SK-N-SH (cell line): Measurements from ENCODE around the gene EXTL2. TPM values are rescaled to one million over a fixed set of nuclear protein-coding genes. Genes with fewer than 3 reads are reported as not detected.

Source experiments
- CTCF ChIA-PET: fragments of 300-600, 350-600 bp; formaldehyde crosslinking; extraction: SDS; loops from one replicate; lab custom pipeline; 2021; lab: Yijun Ruan, JAX
- POLR2A ChIA-PET: fragments of 350-600 bp; sonication (Branson Sonifier 250); formaldehyde crosslinking; extraction: SDS; loops from one replicate; lab custom pipeline; 2020; ENCODE audit warnings: antibody characterized with exemption, inconsistent platforms; lab: Yijun Ruan, JAX
- DNase-seq: peaks from one replicate; pipeline ENCODE4 v3.0.0; 2012
- H2AFZ ChIP-seq: fragments of 200-600 bp; sonication (generic); 2 replicates; pipeline ENCODE4 v1.8.1; 2016; ENCODE audit warnings: antibody characterized with exemption, mild to moderate bottlenecking, low read depth
- H3F3A ChIP-seq: fragments of 200-600 bp; sonication (generic); replicated peaks from 2 replicates; pipeline ENCODE3; 2016; ENCODE audit warnings: antibody characterized with exemption, mild to moderate bottlenecking; ENCODE audit not compliant: insufficient read depth
- H3K27ac ChIP-seq, 2 experiments: fragments of 200-500 bp in 1 of 2; fragments of 200-600 bp in 1 of 2; sonication (Bioruptor generic) in 1 of 2; sonication (generic), shearing (Covaris generic) in 1 of 2; 2 replicates each; pipeline versions ENCODE4 v1.5.1 to v1.6.1; 2014 to 2016; ENCODE audit warnings: low read depth in 2 of 2, inconsistent platforms in 1 of 2, low read length in 1 of 2, mild to moderate bottlenecking in 1 of 2, mixed read lengths in 1 of 2
- H3K27me3 ChIP-seq: fragments of 200-600 bp; sonication (generic), shearing (Covaris generic); 2 replicates; pipeline ENCODE4 v1.6.1; 2016; ENCODE audit warnings: mixed run types; ENCODE audit not compliant: insufficient read depth
- H3K36me3 ChIP-seq, 2 experiments: fragments of 200-500 bp in 1 of 2; fragments of 200-600 bp in 1 of 2; sonication (Bioruptor generic) in 1 of 2; sonication (generic) in 1 of 2; replicated peaks in 1 of 2; 2 replicates each; pipeline versions ENCODE3 to v1.5.1; 2014 to 2016; ENCODE audit warnings: low read length in 1 of 2, mild to moderate bottlenecking in 1 of 2; ENCODE audit not compliant: insufficient read depth in 2 of 2, control insufficient read depth in 1 of 2
- H3K4me1 ChIP-seq, 2 experiments: fragments of 200-500 bp in 1 of 2; fragments of 200-600 bp in 1 of 2; sonication (Bioruptor generic) in 1 of 2; sonication (generic), shearing (Covaris generic) in 1 of 2; 2 replicates each; pipeline versions ENCODE4 v1.5.1 to v1.6.1; 2014 to 2016; ENCODE audit warnings: low read depth in 1 of 2, low read length in 1 of 2, mixed run types in 1 of 2; ENCODE audit not compliant: insufficient read depth in 2 of 2, control insufficient read depth in 1 of 2
- H3K4me2 ChIP-seq: fragments of 200-600 bp; sonication (generic), shearing (Covaris generic); 2 replicates; pipeline ENCODE4 v1.6.1; 2017; ENCODE audit warnings: mixed run types
- H3K4me3 ChIP-seq, 2 experiments: fragments of 200-500 bp in 1 of 2; fragments of 200-600 bp in 1 of 2; sonication (Bioruptor generic) in 1 of 2; sonication (generic), shearing (Covaris generic) in 1 of 2; 2 replicates each; pipeline versions ENCODE4 v1.5.1 to v1.8.1; 2014 to 2016; ENCODE audit warnings: low read depth in 2 of 2, inconsistent platforms in 1 of 2, low read length in 1 of 2, mild to moderate bottlenecking in 1 of 2, mixed read lengths in 1 of 2, moderate library complexity in 1 of 2
- H3K79me2 ChIP-seq: fragments of 200-600 bp; sonication (generic); 2 replicates; pipeline ENCODE4 v1.8.1; 2017; ENCODE audit warnings: mild to moderate bottlenecking; ENCODE audit not compliant: insufficient read depth
- H3K9ac ChIP-seq: fragments of 200-600 bp; sonication (generic); 2 replicates; pipeline ENCODE4 v1.6.1; 2017; ENCODE audit warnings: mixed run types
- H3K9me2 ChIP-seq: fragments of 200-600 bp; sonication (generic); 2 replicates; pipeline ENCODE4 v1.6.1; 2017; ENCODE audit warnings: mixed run types
- H3K9me3 ChIP-seq: fragments of 200-600 bp; sonication (generic); 2 replicates; pipeline ENCODE4 v1.6.1; 2017; ENCODE audit warnings: mixed run types, mild to moderate bottlenecking, moderate library complexity
- H4K20me1 ChIP-seq: fragments of 200-600 bp; sonication (generic); 2 replicates; pipeline ENCODE4 v1.6.1; 2017; ENCODE audit warnings: mild to moderate bottlenecking, mixed run types; ENCODE audit not compliant: insufficient read depth
- CHD2 ChIP-seq: fragments of 150-350 bp; IDR thresholded peaks from 2 replicates; pipeline ENCODE4 v1.6.1; 2018; ENCODE audit warnings: low read length; ENCODE audit not compliant: partially characterized antibody
- CTCF ChIP-seq: fragments of 200-600 bp; sonication (generic); IDR thresholded peaks from 2 replicates; pipeline ENCODE4 v1.6.1; 2017; ENCODE audit warnings: antibody characterized with exemption, mild to moderate bottlenecking, moderate library complexity
- FOXM1 ChIP-seq: IDR thresholded peaks from 2 replicates; pipeline ENCODE4 v1.4.0; 2012; ENCODE audit warnings: low read depth, mild to moderate bottlenecking
- GATA2 ChIP-seq: sonication (generic); formaldehyde crosslinking; IDR thresholded peaks from 2 replicates; pipeline ENCODE4 v1.5.0; 2020; ENCODE audit warnings: mild to moderate bottlenecking, missing genetic modification reagents
- IRF3 ChIP-seq: fragments of 150-350 bp; IDR thresholded peaks from 2 replicates; pipeline ENCODE4 v1.6.1; 2016; ENCODE audit warnings: mild to moderate bottlenecking, low read depth, low read length
- MXI1 ChIP-seq: IDR thresholded peaks from 2 replicates; pipeline ENCODE4 v1.6.1; 2012; ENCODE audit warnings: mild to moderate bottlenecking, low read depth, low read length, improper control_type of control experiment
- NFIC ChIP-seq: IDR thresholded peaks from 2 replicates; pipeline ENCODE4 v1.4.0; 2012; ENCODE audit warnings: borderline replicate concordance
- NRF1 ChIP-seq: IDR thresholded peaks from 2 replicates; pipeline ENCODE4 v1.6.1; 2012; ENCODE audit warnings: low read depth, mild to moderate bottlenecking, low read length
- RFX5 ChIP-seq: IDR thresholded peaks from 2 replicates; pipeline ENCODE4 v1.6.1; 2012; ENCODE audit warnings: mild to moderate bottlenecking, improper control_type of control experiment, low read length
- SIN3A ChIP-seq: IDR thresholded peaks from 2 replicates; pipeline ENCODE4 v1.6.1; 2012; ENCODE audit warnings: low read depth, mild to moderate bottlenecking, low read length, moderate library complexity, borderline replicate concordance
- USF1 ChIP-seq: IDR thresholded peaks from 2 replicates; pipeline ENCODE4 v1.4.0; 2012; ENCODE audit warnings: low read depth, borderline replicate concordance
- WGBS: methylation state at CpG from one replicate; pipeline ENCODE4 v1.1.6; 2017; ENCODE audit warnings: low lambda C conversion rate; 5-methylcytosine and 5-hydroxymethylcytosine counted together
- polyA plus RNA-seq, 3 experiments: library from polyadenylated mRNA; depleted of rRNA; stranded (reverse); fragments of >200 nt; gene quantifications; 2 replicates each; pipeline ENCODE4 v1.2.3, GENCODE V29; 2012
- TF ChIP-seq, protein P1 (sequence below): IDR thresholded peaks from 2 replicates; pipeline ENCODE4; 2012

Gene EXTL2
- polyA plus RNA-seq, 1 of the 3 experiments (the other 2 are of a cell fraction): 20.3 TPM

DNA sequence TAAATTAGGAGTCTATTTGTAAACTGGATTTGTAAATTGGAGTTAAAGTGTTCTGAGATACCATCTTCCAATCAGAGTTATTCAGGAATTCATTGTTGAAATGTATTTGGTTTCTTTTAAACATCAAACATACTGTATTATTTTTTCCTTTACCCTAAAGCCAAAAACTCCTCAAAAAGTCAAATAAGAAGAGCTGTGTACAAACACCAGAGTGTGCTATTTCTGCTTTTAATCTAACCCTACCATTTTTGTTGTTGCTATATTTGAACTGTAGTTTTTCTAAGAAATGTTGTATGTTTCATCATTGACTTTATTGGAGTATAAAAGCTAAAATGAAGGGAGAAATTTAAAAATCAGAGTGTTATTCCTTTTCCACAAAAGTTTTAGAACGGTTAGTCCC is 37.1 kb upstream of the EXTL2 start:
- Histone ChIP-seq H3K27ac (no peak overlapping the region), H3K79me2 (no peaks in the 10 kb centered on the region), H3K4me1 (no peaks in the 10 kb centered on the region), H3K9me3 (no peaks in the 10 kb centered on the region), H3F3A (no peaks in the 10 kb centered on the region), H3K9ac (no peak overlapping the region), H3K4me2 (no peak overlapping the region), H3K36me3 (peaks cover 38 to 46% of the 10 kb centered on the region in 2 experiments), H2AFZ (no peak overlapping the region), H3K9me2 (no peaks in the 10 kb centered on the region), H3K27me3 (no peaks in the 10 kb centered on the region), H3K4me3 (no peak overlapping the region), H4K20me1 (no peaks in the 10 kb centered on the region)
- ChIA-PET CTCF (interaction anchor here (1.0 to 1.8 kb wide), 2 partner anchors 316 to 357 kb away, joined by 3 to 5 read pairs; no protein-coding TSS in a partner anchor), POLR2A (no interaction called here)
- 86% methylated on average over 1 of the region's 1 CpG for WGBS
- TF ChIP-seq USF1: no peak
- peak; percentile 14; the same call in 1 of the 2 replicates for TF ChIP-seq CTCF
- DNase-seq: no peak

DNA sequence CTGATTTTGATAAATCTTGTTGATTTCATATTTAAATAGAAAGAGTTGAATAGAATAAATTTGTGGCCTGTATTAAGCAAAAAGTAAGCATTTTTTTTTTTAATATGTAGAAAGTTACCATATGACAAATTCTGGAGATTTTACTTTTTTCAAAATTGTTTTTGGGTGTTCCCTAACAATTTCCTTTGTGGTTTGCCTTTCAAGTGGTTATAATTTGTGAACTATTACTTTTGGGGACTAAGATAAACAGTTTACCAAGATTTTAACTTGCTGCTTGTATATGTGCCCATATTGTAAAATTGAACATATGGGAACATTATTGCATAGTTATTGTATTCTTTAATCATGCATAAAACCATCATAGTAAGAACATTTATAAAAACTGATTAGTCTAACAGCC is 35.9 kb upstream of the EXTL2 start:
- H3K9ac ChIP-seq: no peak overlapping the region
- H3K9me2 ChIP-seq: no peaks in the 10 kb centered on the region
- no peak overlapping the region for H2AFZ ChIP-seq
- no peaks in the 10 kb centered on the region for H4K20me1 ChIP-seq
- POLR2A ChIA-PET: no interaction called here
- no peaks in the 10 kb centered on the region for H3K9me3 ChIP-seq
- DNase-seq: no peak
- peaks cover 35 to 44% of the 10 kb centered on the region in 2 experiments for H3K36me3 ChIP-seq
- no peaks in the 10 kb centered on the region for H3K79me2 ChIP-seq
- H3K27ac ChIP-seq: no peak overlapping the region
- no peak overlapping the region for H3K4me3 ChIP-seq
- no peaks in the 10 kb centered on the region for H3K4me1 ChIP-seq
- CTCF ChIA-PET: interaction anchor here (1.6 to 2.5 kb wide), 3 partner anchors 23 to 358 kb away, joined by 7 to 19 read pairs (median 11); no protein-coding TSS in a partner anchor
- H3K4me2 ChIP-seq: no peak overlapping the region
- TF ChIP-seq RFX5 (no peak), SIN3A (no peak), FOXM1 (no peak), IRF3 (no peak), MXI1 (no peak), NFIC (no peak), USF1 (no peak), CHD2 (no peak), NRF1 (no peak), GATA2 (CRISPR knock-in tag) (no peak)
- TF ChIP-seq, protein P1, sequence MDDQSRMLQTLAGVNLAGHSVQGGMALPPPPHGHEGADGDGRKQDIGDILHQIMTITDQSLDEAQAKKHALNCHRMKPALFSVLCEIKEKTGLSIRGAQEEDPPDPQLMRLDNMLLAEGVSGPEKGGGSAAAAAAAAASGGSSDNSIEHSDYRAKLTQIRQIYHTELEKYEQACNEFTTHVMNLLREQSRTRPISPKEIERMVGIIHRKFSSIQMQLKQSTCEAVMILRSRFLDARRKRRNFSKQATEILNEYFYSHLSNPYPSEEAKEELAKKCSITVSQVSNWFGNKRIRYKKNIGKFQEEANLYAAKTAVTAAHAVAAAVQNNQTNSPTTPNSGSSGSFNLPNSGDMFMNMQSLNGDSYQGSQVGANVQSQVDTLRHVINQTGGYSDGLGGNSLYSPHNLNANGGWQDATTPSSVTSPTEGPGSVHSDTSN: no peak
- H3F3A ChIP-seq: no peaks in the 10 kb centered on the region
- no peaks in the 10 kb centered on the region for H3K27me3 ChIP-seq
